ENCODE measurements around the gene KCNA1. TPM values are rescaled to one million over a fixed set of nuclear protein-coding genes. Genes with fewer than 3 reads are reported as not detected.

Gene KCNA1
- total RNA-seq, 1 donor from 2014 or later = 0.27 TPM

- TF ChIP-seq EZH2 (IDR thresholded peaks at IDR 0.05; ENCODE audit: insufficient read depth, low read length) (no peak), CTCF (IDR thresholded peaks at IDR 0.05; ENCODE audit: insufficient read depth, low read depth, low read length) (no peak)
- H3K4me2 ChIP-seq (ENCODE audit: low read length) = peak overlapping the region; percentile 59
- peak overlapping the region; percentile 28 for H3K27ac ChIP-seq (ENCODE audit: low read depth, low read length)
- H3K27me3 ChIP-seq (ENCODE audit: insufficient read depth, low read length) = no peaks in the 10 kb centered on the region
- DNase-seq (ENCODE audit: low read depth) = peak; percentile 67
- no peaks in the 10 kb centered on the region for H3K36me3 ChIP-seq (ENCODE audit: insufficient read depth, low read length)
- Mint-ChIP-seq H3K36me3 (ENCODE audit: low read depth, unreplicated experiment) (no peaks in the 10 kb centered on the region), H3K9me3 (ENCODE audit: unreplicated experiment) (peaks cover 5% of the 10 kb centered on the region), H3K4me3 (ENCODE audit: unreplicated experiment) (no peak overlapping the region), H3K27ac (ENCODE audit: unreplicated experiment) (peak overlapping the region; percentile 86), H3K27me3 (ENCODE audit: low read depth, unreplicated experiment) (peaks cover 8% of the 10 kb centered on the region), H3K4me1 (ENCODE audit: low read depth, unreplicated experiment) (peaks cover 38% of the 10 kb centered on the region)
- H3K9me3 ChIP-seq (ENCODE audit: insufficient read depth, low read depth, low read length) = no peaks in the 10 kb centered on the region
- no peaks in the 10 kb centered on the region for H4K20me1 ChIP-seq (ENCODE audit: insufficient read depth, low read length)
- no peak overlapping the region for H2AFZ ChIP-seq (ENCODE audit: low read depth, low read length)
- no peak overlapping the region for H3K4me3 ChIP-seq (ENCODE audit: insufficient read depth, low read depth, low read length)
- peaks cover 30% of the 10 kb centered on the region for H3K4me1 ChIP-seq (ENCODE audit: insufficient read depth, low read length)
- H3K9ac ChIP-seq (ENCODE audit: low read length) = no peak overlapping the region
- no peaks in the 10 kb centered on the region for H3K79me2 ChIP-seq (ENCODE audit: insufficient read depth, low read length)
- no peak for FAIRE-seq
Measured at GRCh38 chr12:4958697-4959375, 49.1 kb downstream of the KCNA1 start.

- FAIRE-seq (no peak), DNase-seq (ENCODE audit: low read depth) (no peak)
- H3K4me1 ChIP-seq (ENCODE audit: insufficient read depth, low read length) = peaks cover 30% of the 10 kb centered on the region
- H3K27me3 Mint-ChIP-seq (ENCODE audit: low read depth, unreplicated experiment) = peaks cover 14% of the 10 kb centered on the region
- H3K9ac ChIP-seq (ENCODE audit: low read length) = no peak overlapping the region
- peak overlapping the region; percentile 51 for H3K27ac Mint-ChIP-seq (ENCODE audit: unreplicated experiment)
- no peaks in the 10 kb centered on the region for H3K79me2 ChIP-seq (ENCODE audit: insufficient read depth, low read length)
- H3K4me3 ChIP-seq (ENCODE audit: insufficient read depth, low read depth, low read length) = no peak overlapping the region
- H3K9me3 ChIP-seq (ENCODE audit: insufficient read depth, low read depth, low read length) = no peaks in the 10 kb centered on the region
- no peak overlapping the region for H3K4me3 Mint-ChIP-seq (ENCODE audit: unreplicated experiment)
- H3K27me3 ChIP-seq (ENCODE audit: insufficient read depth, low read length) = no peaks in the 10 kb centered on the region
- H3K4me1 Mint-ChIP-seq (ENCODE audit: low read depth, unreplicated experiment) = peaks cover 38% of the 10 kb centered on the region
- H3K9me3 Mint-ChIP-seq (ENCODE audit: unreplicated experiment) = peaks cover 6% of the 10 kb centered on the region
- H3K27ac ChIP-seq (ENCODE audit: low read depth, low read length) = peak overlapping the region; percentile 22
- no peaks in the 10 kb centered on the region for H3K36me3 Mint-ChIP-seq (ENCODE audit: low read depth, unreplicated experiment)
- H3K4me2 ChIP-seq (ENCODE audit: low read length) = peak overlapping the region; percentile 59
- H3K36me3 ChIP-seq (ENCODE audit: insufficient read depth, low read length) = no peaks in the 10 kb centered on the region
- H2AFZ ChIP-seq (ENCODE audit: low read depth, low read length) = no peak overlapping the region
- H4K20me1 ChIP-seq (ENCODE audit: insufficient read depth, low read length) = no peaks in the 10 kb centered on the region
- TF ChIP-seq EZH2 (IDR thresholded peaks at IDR 0.05; ENCODE audit: insufficient read depth, low read length) (no peak), CTCF (IDR thresholded peaks at IDR 0.05; ENCODE audit: insufficient read depth, low read depth, low read length) (no peak)
Measured at GRCh38 chr12:4959381-4959780, 49.7 kb downstream of the KCNA1 start.

- FAIRE-seq (no peak), DNase-seq (ENCODE audit: low read depth) (no peak)
- Histone ChIP-seq H3K27ac (ENCODE audit: low read depth, low read length) (no peak overlapping the region), H3K4me1 (ENCODE audit: insufficient read depth, low read length) (peaks cover 30% of the 10 kb centered on the region), H3K9ac (ENCODE audit: low read length) (no peak overlapping the region), H4K20me1 (ENCODE audit: insufficient read depth, low read length) (no peaks in the 10 kb centered on the region), H3K4me2 (ENCODE audit: low read length) (peak overlapping the region; percentile 59), H3K79me2 (ENCODE audit: insufficient read depth, low read length) (no peaks in the 10 kb centered on the region), H2AFZ (ENCODE audit: low read depth, low read length) (peak overlapping the region; percentile 35), H3K27me3 (ENCODE audit: insufficient read depth, low read length) (no peaks in the 10 kb centered on the region), H3K9me3 (ENCODE audit: insufficient read depth, low read depth, low read length) (no peaks in the 10 kb centered on the region), H3K36me3 (ENCODE audit: insufficient read depth, low read length) (no peaks in the 10 kb centered on the region), H3K4me3 (ENCODE audit: insufficient read depth, low read depth, low read length) (no peak overlapping the region)
- Mint-ChIP-seq H3K27me3 (ENCODE audit: low read depth, unreplicated experiment) (peaks cover 17% of the 10 kb centered on the region), H3K4me3 (ENCODE audit: unreplicated experiment) (no peak overlapping the region), H3K4me1 (ENCODE audit: low read depth, unreplicated experiment) (peaks cover 38% of the 10 kb centered on the region), H3K9me3 (ENCODE audit: unreplicated experiment) (peaks cover 8% of the 10 kb centered on the region), H3K36me3 (ENCODE audit: low read depth, unreplicated experiment) (no peaks in the 10 kb centered on the region), H3K27ac (ENCODE audit: unreplicated experiment) (no peak overlapping the region)
- no peak for TF ChIP-seq EZH2 (IDR thresholded peaks at IDR 0.05; ENCODE audit: insufficient read depth, low read length)
- TF ChIP-seq CTCF (IDR thresholded peaks at IDR 0.05; ENCODE audit: insufficient read depth, low read depth, low read length) = no peak
Measured at GRCh38 chr12:4960030-4960429, 50.3 kb downstream of the KCNA1 start.
